KMS-11 (cell line): ENCODE measurements around the gene KIAA0825.

Experiments used
- H2AFZ ChIP-seq: fragments of 200-600 bp; sonication (generic); 2 replicates; pipeline ENCODE4 v1.6.1; 2016; ENCODE audit warnings: antibody characterized with exemption, mixed run types, low read depth
- H3K27ac ChIP-seq: fragments of 200-600 bp; sonication (generic); 2 replicates; pipeline ENCODE4 v1.6.1; 2016; ENCODE audit warnings: mild to moderate bottlenecking, mixed run types
- H3K27me3 ChIP-seq: fragments of 200-600 bp; sonication (generic); 2 replicates; pipeline ENCODE4 v1.6.1; 2017; ENCODE audit warnings: mild to moderate bottlenecking, low read depth, mixed run types, moderate library complexity; ENCODE audit not compliant: insufficient read depth
- H3K36me3 ChIP-seq: fragments of 200-600 bp; sonication (generic); 2 replicates; pipeline ENCODE4 v1.6.1; 2017; ENCODE audit warnings: mild to moderate bottlenecking, mixed run types; ENCODE audit not compliant: insufficient read depth
- H3K4me1 ChIP-seq: fragments of 200-600 bp; sonication (generic); 2 replicates; pipeline ENCODE4 v1.6.1; 2016; ENCODE audit warnings: mild to moderate bottlenecking, low read depth, mixed run types; ENCODE audit not compliant: poor library complexity, severe bottlenecking
- H3K4me2 ChIP-seq: fragments of 200-600 bp; sonication (generic); 2 replicates; pipeline ENCODE4 v1.7.0; 2016; ENCODE audit warnings: mild to moderate bottlenecking, mixed run types
- H3K4me3 ChIP-seq: fragments of 200-600 bp; sonication (generic); IDR thresholded peaks from 2 replicates; pipeline ENCODE4 v1.6.1; 2017; ENCODE audit warnings: low read depth, low read length, mixed read lengths; ENCODE audit not compliant: insufficient read depth
- H3K79me2 ChIP-seq: fragments of 200-600 bp; sonication (generic); 2 replicates; pipeline ENCODE4 v1.6.1; 2016; ENCODE audit warnings: low read depth, mixed run types; ENCODE audit not compliant: insufficient read depth
- H3K9ac ChIP-seq: fragments of 200-600 bp; sonication (generic); 2 replicates; pipeline ENCODE4 v1.6.1; 2016; ENCODE audit warnings: mild to moderate bottlenecking, mixed run types
- H4K20me1 ChIP-seq: fragments of 200-600 bp; sonication (generic); 2 replicates; pipeline ENCODE4 v1.6.1; 2016; ENCODE audit warnings: mild to moderate bottlenecking, mixed run types; ENCODE audit not compliant: insufficient read depth
- TF ChIP-seq, protein P1 (sequence below): fragments of 200-600 bp; sonication (generic); conservative IDR thresholded peaks from 2 replicates; pipeline ENCODE4 v1.6.1; 2017; ENCODE audit warnings: low read depth, mild to moderate bottlenecking, antibody characterized with exemption, low read length, moderate library complexity, mixed read lengths

Gene KIAA0825

DNA sequence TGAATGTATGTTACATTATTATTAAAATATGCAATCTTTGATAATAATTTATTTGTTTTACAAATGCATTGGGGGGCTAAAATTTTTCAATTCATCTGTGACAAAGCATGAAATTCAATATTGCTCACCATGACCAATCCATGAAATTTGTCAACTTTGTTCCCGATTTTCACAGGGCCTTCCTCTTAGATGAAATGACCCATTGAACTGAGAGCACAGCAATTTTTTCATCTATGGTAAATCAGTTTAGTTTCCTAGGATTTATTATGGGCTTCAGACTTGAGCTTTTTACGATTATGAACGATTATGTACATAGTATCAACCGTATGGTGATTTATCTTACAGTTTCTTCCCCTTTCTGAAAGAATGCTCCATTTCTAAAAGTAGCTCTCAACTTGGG is 157.3 kb downstream of the KIAA0825 start:
- Histone ChIP-seq H3K4me1 (no peaks in the 10 kb centered on the region), H3K4me3 (no peak overlapping the region), H4K20me1 (no peaks in the 10 kb centered on the region), H3K9ac (no peak overlapping the region), H3K79me2 (no peaks in the 10 kb centered on the region), H2AFZ (no peak overlapping the region), H3K27ac (no peak overlapping the region), H3K4me2 (no peak overlapping the region), H3K36me3 (no peaks in the 10 kb centered on the region; the same call in 1 of the 2 replicates), H3K27me3 (no peaks in the 10 kb centered on the region)
- TF ChIP-seq, protein P1, sequence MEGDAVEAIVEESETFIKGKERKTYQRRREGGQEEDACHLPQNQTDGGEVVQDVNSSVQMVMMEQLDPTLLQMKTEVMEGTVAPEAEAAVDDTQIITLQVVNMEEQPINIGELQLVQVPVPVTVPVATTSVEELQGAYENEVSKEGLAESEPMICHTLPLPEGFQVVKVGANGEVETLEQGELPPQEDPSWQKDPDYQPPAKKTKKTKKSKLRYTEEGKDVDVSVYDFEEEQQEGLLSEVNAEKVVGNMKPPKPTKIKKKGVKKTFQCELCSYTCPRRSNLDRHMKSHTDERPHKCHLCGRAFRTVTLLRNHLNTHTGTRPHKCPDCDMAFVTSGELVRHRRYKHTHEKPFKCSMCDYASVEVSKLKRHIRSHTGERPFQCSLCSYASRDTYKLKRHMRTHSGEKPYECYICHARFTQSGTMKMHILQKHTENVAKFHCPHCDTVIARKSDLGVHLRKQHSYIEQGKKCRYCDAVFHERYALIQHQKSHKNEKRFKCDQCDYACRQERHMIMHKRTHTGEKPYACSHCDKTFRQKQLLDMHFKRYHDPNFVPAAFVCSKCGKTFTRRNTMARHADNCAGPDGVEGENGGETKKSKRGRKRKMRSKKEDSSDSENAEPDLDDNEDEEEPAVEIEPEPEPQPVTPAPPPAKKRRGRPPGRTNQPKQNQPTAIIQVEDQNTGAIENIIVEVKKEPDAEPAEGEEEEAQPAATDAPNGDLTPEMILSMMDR = no peak

DNA sequence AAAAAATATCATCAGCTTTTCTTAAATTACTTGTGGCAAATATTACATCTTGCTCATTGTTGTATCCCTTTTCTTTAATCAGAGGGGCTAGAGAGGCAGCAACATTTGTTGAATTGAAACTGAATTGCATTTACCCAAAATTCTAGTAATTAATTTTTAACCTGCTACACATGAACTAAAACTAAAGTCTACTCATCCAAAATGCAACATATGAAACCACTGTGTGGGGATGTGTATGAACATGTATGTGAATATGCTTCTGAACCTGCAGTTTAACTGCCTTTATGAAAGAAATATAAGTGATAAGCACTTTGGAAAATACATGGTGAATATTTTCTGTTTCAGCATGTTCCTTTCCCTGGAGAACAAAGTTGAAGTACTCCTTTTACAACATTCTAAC is 158.5 kb downstream of the KIAA0825 start:
- TF ChIP-seq, protein P1 = no peak
- no peak overlapping the region for H3K9ac ChIP-seq
- H3K4me3 ChIP-seq = no peak overlapping the region
- no peaks in the 10 kb centered on the region for H3K4me1 ChIP-seq
- no peak overlapping the region for H3K4me2 ChIP-seq
- no peaks in the 10 kb centered on the region; the same call in 1 of the 2 replicates for H3K36me3 ChIP-seq
- no peaks in the 10 kb centered on the region for H4K20me1 ChIP-seq
- H2AFZ ChIP-seq = no peak overlapping the region
- H3K27me3 ChIP-seq = no peaks in the 10 kb centered on the region
- no peak overlapping the region for H3K27ac ChIP-seq
- H3K79me2 ChIP-seq = no peaks in the 10 kb centered on the region

DNA sequence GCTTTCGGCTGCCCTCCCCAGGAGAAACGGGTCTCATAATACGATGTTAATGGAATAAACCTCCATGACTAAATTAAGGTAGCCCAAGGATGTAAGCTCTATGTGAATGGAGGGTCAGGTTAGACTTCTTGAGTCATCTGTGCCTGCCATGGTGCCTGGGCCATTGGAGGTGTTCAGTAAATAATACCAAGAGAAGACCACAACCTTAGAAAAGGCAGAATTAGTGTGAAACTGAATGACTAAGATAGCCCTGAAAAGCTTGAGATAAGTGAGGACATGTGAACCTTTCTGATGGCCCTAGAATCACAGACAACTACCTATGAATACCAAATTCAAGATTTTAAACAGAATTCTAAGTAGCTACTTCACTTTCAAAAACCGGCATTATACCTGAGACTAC is 160.6 kb downstream of the KIAA0825 start:
- Histone ChIP-seq H2AFZ (no peak overlapping the region), H3K4me3 (no peak overlapping the region), H3K4me2 (no peak overlapping the region), H3K4me1 (no peaks in the 10 kb centered on the region), H3K9ac (no peak overlapping the region), H3K79me2 (no peaks in the 10 kb centered on the region), H3K27me3 (no peaks in the 10 kb centered on the region), H4K20me1 (no peaks in the 10 kb centered on the region), H3K36me3 (no peaks in the 10 kb centered on the region), H3K27ac (no peak overlapping the region)
- TF ChIP-seq, protein P1 = no peak

DNA sequence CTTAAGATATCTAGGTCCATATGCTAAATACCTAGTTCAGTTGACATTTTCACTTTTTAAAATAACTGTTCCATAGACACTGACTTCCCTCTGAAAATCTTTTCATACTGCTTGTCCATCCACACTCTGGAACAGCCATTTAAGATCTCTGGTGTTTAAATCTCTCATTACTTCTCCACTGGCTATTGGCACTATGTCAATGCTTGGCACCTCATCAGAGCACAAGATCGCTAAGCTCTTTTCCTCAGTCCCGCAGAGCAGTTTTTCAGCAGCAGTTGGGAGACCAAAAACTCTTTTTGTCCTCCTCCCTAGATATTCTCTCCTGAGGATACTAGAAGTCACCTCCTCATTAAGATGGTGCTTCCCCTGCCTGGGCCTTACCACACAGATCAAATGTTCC is 172.7 kb downstream of the KIAA0825 start:
- no peak overlapping the region for H3K9ac ChIP-seq
- no peak overlapping the region for H3K27ac ChIP-seq
- H3K4me1 ChIP-seq = no peaks in the 10 kb centered on the region
- no peaks in the 10 kb centered on the region for H3K36me3 ChIP-seq
- no peak overlapping the region for H2AFZ ChIP-seq
- H4K20me1 ChIP-seq = no peaks in the 10 kb centered on the region
- H3K4me2 ChIP-seq = no peak overlapping the region
- TF ChIP-seq, protein P1 = no peak
- no peaks in the 10 kb centered on the region for H3K27me3 ChIP-seq
- H3K4me3 ChIP-seq = no peak overlapping the region
- no peaks in the 10 kb centered on the region for H3K79me2 ChIP-seq
